HepG2 (cell line): ENCODE results near the gene C1R. TPM values are rescaled to one million over a fixed set of nuclear protein-coding genes. Genes with fewer than 3 reads are reported as not detected.
A peak's percentile ranks its signal among the peaks of the same experiment; 100 is the strongest.
"Not testable (repeated sequence)": the region's sequence is repeated elsewhere in the genome, so short reads cannot be mapped to it uniquely, and the experiment has no call there.

Experiments
- ATAC-seq: fragments of 200-7000 bp; cut with Tn5 transposase; 3 replicates; pipeline ENCODE4 v1.9.1; 2020; ENCODE audit warnings: mild to moderate bottlenecking, moderate library complexity
- BruUV-seq: library from RNA; stranded (reverse); fragments of 400-500 nt; replicated peaks from 2 replicates; lab custom pipeline; 2021; lab: Mats Ljungman, UMichigan
- CTCF ChIA-PET: fragments of 300-600 bp; formaldehyde crosslinking; extraction: SDS; loops from one replicate; lab custom pipeline; 2021; ENCODE audit warnings: low total read pairs, inconsistent platforms, low intra/inter-chr PET ratio; lab: Yijun Ruan, JAX
- POLR2A ChIA-PET: fragments of 350-600 bp; sonication (Branson Sonifier 250); formaldehyde crosslinking; loops from one replicate; lab custom pipeline; 2020; ENCODE audit warnings: antibody characterized with exemption, inconsistent platforms; lab: Yijun Ruan, JAX
- DNase-seq: peaks from one replicate; pipeline ENCODE4 v3.0.0-alpha.2; 2015; ENCODE audit warnings: low spot score
- FAIRE-seq: peaks from 3 replicates; lab custom pipeline; 2011; peaks lifted over from hg19 to GRCh38; lab: Jason Lieb, UNC
- H2AFZ ChIP-seq: one replicate; pipeline ENCODE4 v1.6.1; 2011; ENCODE audit warnings: low read length, inconsistent platforms
- H3K27ac ChIP-seq: fragments of 300-600 bp; 3 replicates; pipeline ENCODE4 v1.8.0; 2011; ENCODE audit warnings: mixed run types, mild to moderate bottlenecking, mixed read lengths, low read length, inconsistent platforms; ENCODE audit not compliant: insufficient read depth; ENCODE audit errors: extremely low read length
- H3K27me3 ChIP-seq, 2 experiments: fragments of 200-600 bp in 1 of 2; 2 replicates in 1 of 2; 3 replicates in 1 of 2; pipeline versions ENCODE4 v1.6.0 to v1.8.0; 2011; ENCODE audit warnings: low read length in 2 of 2, mild to moderate bottlenecking in 2 of 2, moderate library complexity in 2 of 2, inconsistent platforms in 1 of 2; ENCODE audit not compliant: insufficient read depth in 2 of 2, control insufficient read depth in 1 of 2
- H3K36me3 ChIP-seq, 2 experiments: fragments of 200-600 bp in 1 of 2; replicated peaks in 1 of 2; 2 replicates in 1 of 2; 3 replicates in 1 of 2; pipeline versions ENCODE4 v1.5.1 to v1.8.0; 2011; ENCODE audit warnings: low read length in 2 of 2, inconsistent platforms in 1 of 2; ENCODE audit not compliant: insufficient read depth in 2 of 2, control insufficient read depth in 1 of 2
- H3K4me1 ChIP-seq: 2 replicates; pipeline ENCODE4 v1.5.1; 2012; ENCODE audit warnings: low read length, inconsistent platforms; ENCODE audit not compliant: insufficient read depth
- H3K4me2 ChIP-seq: 2 replicates; pipeline ENCODE4 v1.6.0; 2011; ENCODE audit warnings: low read depth, low read length, inconsistent platforms
- H3K4me3 ChIP-seq, 3 experiments: fragments of 200-600 bp in 1 of 3; sonication (generic), shearing (Covaris generic) in 1 of 3; replicated peaks in 1 of 3; 2 replicates each; pipeline ENCODE4 v1.5.1; 2011 to 2016; ENCODE audit warnings: low read length in 3 of 3, inconsistent platforms in 2 of 3, low read depth in 2 of 3, mild to moderate bottlenecking in 2 of 3, control low read depth in 1 of 3, mixed read lengths in 1 of 3; ENCODE audit not compliant: insufficient read depth in 1 of 3
- H3K79me2 ChIP-seq: one replicate; pipeline ENCODE4 v1.6.1; 2011; ENCODE audit warnings: low read length, inconsistent platforms; ENCODE audit not compliant: insufficient read depth
- H3K9ac ChIP-seq: 2 replicates; pipeline ENCODE4 v1.6.0; 2011; ENCODE audit warnings: mild to moderate bottlenecking, low read depth, low read length, inconsistent platforms; ENCODE audit not compliant: insufficient read depth
- H3K9me3 ChIP-seq: 2 replicates; pipeline ENCODE4 v1.5.1; 2012; ENCODE audit warnings: mild to moderate bottlenecking, low read length
- H4K20me1 ChIP-seq: 2 replicates; pipeline ENCODE4 v1.6.0; 2011; ENCODE audit warnings: inconsistent platforms, mild to moderate bottlenecking, low read length, moderate library complexity; ENCODE audit not compliant: insufficient read depth
- CEBPG ChIP-seq: IDR thresholded peaks from 2 replicates; pipeline ENCODE4 v1.6.1; 2016
- ZNF121 ChIP-seq: sonication (generic); formaldehyde crosslinking; IDR thresholded peaks from 2 replicates; pipeline ENCODE4 v1.5.0; 2020; ENCODE audit warnings: mild to moderate bottlenecking, missing genetic modification reagents
- ZNF263 ChIP-seq: sonication (generic); formaldehyde crosslinking; IDR thresholded peaks from 2 replicates; pipeline ENCODE4 v1.4.0; 2020; ENCODE audit warnings: missing genetic modification reagents
- ZNF670 ChIP-seq: sonication (generic); formaldehyde crosslinking; IDR thresholded peaks from 2 replicates; pipeline ENCODE4 v1.8.0; 2022; ENCODE audit warnings: mild to moderate bottlenecking, missing genetic modification reagents, borderline replicate concordance
- ZNF775 ChIP-seq: sonication (generic); formaldehyde crosslinking; IDR thresholded peaks from 2 replicates; pipeline ENCODE4 v1.4.0; 2020; ENCODE audit warnings: missing genetic modification reagents, mild to moderate bottlenecking, moderate library complexity, borderline replicate concordance
- WGBS: methylation state at CpG from one replicate; pipeline ENCODE4 v1.1.6; 2017; ENCODE audit warnings: low lambda C conversion rate; 5-methylcytosine and 5-hydroxymethylcytosine counted together
- in situ Hi-C: cut with HindIII; loops from 2 replicates; pipeline ENCODE4 v1.10.0; 2017; ENCODE audit warnings: low pct_unique_long_range_greater_than_20kb; ENCODE audit not compliant: extremely low pct_ligation_motif_present
- intact Hi-C: fragments of 100-400 bp; cut with micrococcal nuclease; formaldehyde crosslinking; loops from one replicate; pipeline ENCODE4 v1.10.0; 2022; ENCODE audit not compliant: unreplicated experiment
- polyA plus RNA-seq, 8 experiments: library from polyadenylated mRNA; depleted of rRNA in 3 of 8; stranded (reverse) in 7 of 8; unstranded in 1 of 8; fragments of >200 nt; fragmentation: Illumina TruSeq in 4 of 8; extraction: Trizol in 4 of 8; gene quantifications; 2 replicates each; pipeline versions ENCODE4 v1.2.1 to v1.2.3, GENCODE V29; 2011 to 2016; ENCODE audit warnings: low read depth in 4 of 8, missing spikeins in 1 of 8, mixed read lengths in 1 of 8; ENCODE audit not compliant: insufficient read depth in 1 of 8
- total RNA-seq, 5 experiments: library from RNA; depleted of rRNA; stranded (reverse); fragments of >200 nt; fragmentation: Illumina TruSeq; extraction: Trizol; gene quantifications; 2 replicates each; pipeline ENCODE4 v1.2.3, GENCODE V29; 2016; ENCODE audit warnings: low read depth in 1 of 5
- TF ChIP-seq, protein P1 (sequence below), 2 experiments: fragments of 450-650 bp in 1 of 2; sonication (generic) in 1 of 2; formaldehyde crosslinking; IDR thresholded peaks; 2 replicates each; pipeline versions ENCODE4 v1.5.0 to v1.8.0; 2020 to 2022; ENCODE audit warnings: mild to moderate bottlenecking in 1 of 2, missing genetic modification reagents in 1 of 2

The C1R gene
- total and polyA plus RNA-seq, 2 of the 13 experiments (the other 11 are each of a cell fraction or from before 2014, with no cell fraction given) = 3.5 to 6.5 TPM

GRCh38 chr12:7107636-7108002 lies 15.4 kb upstream of the C1R start:
- Histone ChIP-seq H3K9ac (peak overlapping the region; percentile 90), H3K4me1 (peaks cover 36% of the 10 kb centered on the region), H3K4me3 (peak overlapping the region; percentile 72 to 91 (median 74)), H2AFZ (no peak overlapping the region), H3K79me2 (peaks cover 22% of the 10 kb centered on the region), H3K9me3 (peaks cover 8% of the 10 kb centered on the region), H3K27ac (peak overlapping the region; percentile 99), H3K36me3 (peaks cover 0 to 3% of the 10 kb centered on the region in 2 experiments; a peak in 2 of 5 replicates), H4K20me1 (no peaks in the 10 kb centered on the region), H3K27me3 (no peaks in the 10 kb centered on the region; a peak in 1 of 5 replicates), H3K4me2 (peak overlapping the region; percentile 99)
- ChIA-PET CTCF (no interaction called here), POLR2A (interaction anchor here (0.6 to 4.3 kb wide), 29 partner anchors 9 to 255 kb away, joined by 3 to 88 read pairs (median 8); partner anchors contain the start of genes C12orf57, C1S, CLSTN3 and EMG1)
- no peak for ATAC-seq
- no peak for DNase-seq
- no peak for TF ChIP-seq ZNF263
- 0 out of 2 replicates have a peak, but pooled peaks have one; percentile 30 for TF ChIP-seq ZNF775
- peak; percentile 48; the same call in 1 of the 2 replicates for TF ChIP-seq CEBPG (CRISPR knock-in tag)
- TF ChIP-seq, protein P1, sequence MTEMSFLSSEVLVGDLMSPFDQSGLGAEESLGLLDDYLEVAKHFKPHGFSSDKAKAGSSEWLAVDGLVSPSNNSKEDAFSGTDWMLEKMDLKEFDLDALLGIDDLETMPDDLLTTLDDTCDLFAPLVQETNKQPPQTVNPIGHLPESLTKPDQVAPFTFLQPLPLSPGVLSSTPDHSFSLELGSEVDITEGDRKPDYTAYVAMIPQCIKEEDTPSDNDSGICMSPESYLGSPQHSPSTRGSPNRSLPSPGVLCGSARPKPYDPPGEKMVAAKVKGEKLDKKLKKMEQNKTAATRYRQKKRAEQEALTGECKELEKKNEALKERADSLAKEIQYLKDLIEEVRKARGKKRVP (CRISPR knock-in tag; IDR thresholded peaks at IDR 0.05) = peak in 1 of 2 experiments; percentile 56; a peak in 1 of 4 replicates
- 0 out of 2 replicates have a peak, but pooled peaks have one; percentile 6 for TF ChIP-seq ZNF670
- BruUV-seq = no TSS peak
- in situ Hi-C loops = no loop called here
- intact Hi-C loops = loop anchor here (2.0 kb wide), 1 partner anchor 15 kb away; the partner anchor contains the start of gene C1R
- 5% methylated on average over 3 of the region's 3 CpGs for WGBS
- no peak for FAIRE-seq

DNA sequence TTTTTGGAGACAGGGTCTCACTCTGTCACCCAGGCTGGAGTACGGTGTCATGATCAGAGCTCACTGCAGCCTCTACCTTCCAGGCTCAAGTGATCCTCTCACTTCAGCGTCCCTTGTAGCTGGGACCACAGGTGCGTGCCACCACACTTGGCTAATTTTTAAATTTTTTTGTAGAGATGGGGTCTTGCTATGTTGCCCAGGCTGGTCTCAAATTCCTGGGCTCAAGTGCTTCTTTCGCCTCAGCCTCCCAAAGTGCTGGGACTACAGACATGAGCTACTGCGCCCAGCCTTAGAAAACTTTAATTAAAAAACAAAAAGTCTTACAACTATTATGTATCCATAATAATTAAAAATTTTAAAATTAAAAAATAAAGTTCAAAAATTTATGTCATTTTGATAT lies 14.9 kb upstream of the C1R start:
- CTCF ChIA-PET, FAIRE-seq: not testable (repeated sequence)

More for the DNA sequence above, 14.9 kb upstream of the C1R start:
- intact Hi-C loops, H3K27me3 ChIP-seq, BruUV-seq, H3K36me3 ChIP-seq, H4K20me1 ChIP-seq, H2AFZ ChIP-seq, in situ Hi-C loops, H3K27ac ChIP-seq, DNase-seq, H3K9me3 ChIP-seq, ATAC-seq, H3K9ac ChIP-seq: not testable (repeated sequence)
- Histone ChIP-seq H3K4me2 (peak overlapping the region; percentile 33), H3K79me2 (peaks cover 22% of the 10 kb centered on the region), H3K4me1 (peaks cover 40% of the 10 kb centered on the region), H3K4me3 (peak overlapping the region in 2 of 3 experiments; percentile 74 to 91; a peak in 3 of 6 replicates)
- peak; percentile 90 for TF ChIP-seq ZNF121 (CRISPR knock-in tag)
- 95% methylated on average over 5 of the region's 5 CpGs for WGBS
- POLR2A ChIA-PET = interaction anchor here (1.1 to 4.3 kb wide), 16 partner anchors 8 to 202 kb away, joined by 3 to 88 read pairs (median 16); partner anchors contain the start of genes C12orf57, C1S, CLSTN3 and EMG1
